ENCODE results near the gene TOMM22.

TOMM22 gene

GRCh38 chr22:38696606-38697424, 15.1 kb downstream of the TOMM22 start:
- DNase-seq (ENCODE audit: low read depth in 2 of 2): peak; percentile 17 to 35

DNA sequence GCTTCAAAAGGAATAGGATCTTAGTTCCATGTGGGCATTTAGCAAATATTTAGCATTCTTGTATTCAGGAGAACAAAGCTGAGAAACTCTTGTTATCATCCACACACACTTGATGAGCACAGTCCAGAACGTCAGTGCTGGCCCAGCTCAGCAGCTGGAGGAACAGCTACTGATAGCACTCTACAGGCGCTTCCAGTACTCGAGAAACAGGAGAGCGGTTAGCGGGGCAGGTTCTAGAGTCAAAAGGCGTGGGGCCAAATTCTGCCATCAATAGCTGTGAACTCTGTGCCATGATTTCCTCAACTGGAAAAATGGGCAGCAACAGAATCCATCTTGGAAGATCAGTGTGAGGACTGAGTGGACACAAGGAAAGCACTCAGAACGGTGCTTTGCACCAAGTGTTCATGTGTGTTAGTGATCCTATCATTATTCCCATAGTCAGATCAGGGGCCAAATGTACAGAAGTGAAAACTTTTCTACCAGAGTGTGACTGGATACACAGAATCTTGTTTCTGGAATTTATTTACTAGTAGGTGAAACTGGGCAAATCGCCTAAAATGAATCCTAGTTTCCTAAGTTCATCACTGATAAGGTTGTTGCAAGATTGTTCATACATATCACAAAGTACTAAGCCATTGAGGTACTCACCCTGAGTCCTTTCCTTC, 15.8 kb downstream of the TOMM22 start:
- no peak for DNase-seq (ENCODE audit: low read depth in 2 of 2)

GRCh38 chr22:38698407-38699094, 16.8 kb downstream of the TOMM22 start:
- DNase-seq (ENCODE audit: low read depth in 2 of 2): no peak

DNA sequence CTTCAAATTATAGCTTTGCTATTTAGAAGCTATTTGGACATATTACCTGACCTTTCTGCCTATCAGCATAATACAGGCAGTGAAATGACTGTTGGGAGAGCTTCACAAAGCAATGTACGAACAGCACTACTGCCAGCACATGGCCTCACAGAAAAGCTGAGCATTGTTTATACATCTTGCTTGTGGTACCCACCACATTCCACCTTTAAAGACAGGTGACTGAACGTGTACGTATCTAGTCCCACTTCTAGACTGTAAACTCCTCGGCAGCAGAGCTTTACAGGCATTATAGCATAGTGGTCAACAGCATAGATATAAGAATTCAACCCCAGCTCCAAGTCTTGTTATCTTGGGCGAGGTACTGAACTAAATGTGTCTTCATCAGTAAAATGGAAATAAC, 17.4 kb downstream of the TOMM22 start:
- no peak for DNase-seq (ENCODE audit: low read depth in 2 of 2)

- DNase-seq (ENCODE audit: low read depth in 2 of 2): no peak
Measured at GRCh38 chr22:38699784-38700183, 18.0 kb downstream of the TOMM22 start.

GRCh38 chr22:38700270-38700788, 18.6 kb downstream of the TOMM22 start:
- DNase-seq (ENCODE audit: low read depth in 2 of 2): peak in 1 of 2 experiments; percentile 40

DNA sequence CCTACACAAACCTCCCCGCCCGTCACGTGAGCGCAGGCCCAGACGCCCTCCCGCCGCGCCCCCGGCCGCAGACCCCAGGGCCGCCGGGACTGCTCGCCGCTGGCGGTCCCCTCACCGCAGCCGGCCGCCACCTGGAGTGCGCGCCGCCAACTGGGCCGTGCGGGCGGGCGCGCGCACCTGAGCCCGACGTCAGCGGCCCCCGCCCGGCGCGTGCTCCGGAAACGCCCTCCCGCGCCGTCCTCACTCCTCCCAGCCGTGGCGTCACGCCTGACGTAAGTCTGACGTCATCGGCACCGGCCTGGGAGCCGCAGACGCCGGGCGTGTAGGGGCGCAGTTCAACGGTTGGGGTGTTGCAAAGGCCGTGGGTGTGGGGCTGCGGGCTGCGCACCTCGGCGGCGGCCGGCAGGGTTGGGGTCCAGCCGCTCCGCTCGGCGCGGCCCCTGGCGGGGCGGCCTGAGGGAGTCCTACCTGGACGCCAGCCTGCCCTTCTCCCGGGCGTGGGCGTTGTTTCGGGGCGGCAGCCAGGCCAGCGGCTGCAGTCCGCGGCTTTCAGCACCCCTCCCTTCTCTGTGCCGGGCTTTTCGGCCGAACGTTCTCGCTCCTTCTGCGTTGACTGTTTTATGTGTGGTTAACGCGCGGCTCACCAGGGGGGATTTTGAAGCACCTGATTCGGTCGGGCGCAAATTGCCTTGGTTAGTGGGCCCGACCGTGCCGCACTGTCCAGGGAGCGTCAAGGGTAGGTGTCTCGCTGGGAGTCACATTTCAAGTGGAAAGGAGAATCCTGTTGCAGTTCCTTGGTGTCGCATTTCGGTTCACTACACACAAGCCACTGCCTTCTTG, 19.3 kb downstream of the TOMM22 start, which contains the start of gene JOSD1:
Gene JOSD1 (minus strand): TSS at position 155 of the 840 bp plus-strand sequence. CDS start 956 bp downstream, outside the sequence.
- peak; percentile 95 to 97 for DNase-seq (ENCODE audit: low read depth in 2 of 2)

GRCh38 chr22:38704654-38705234, 23.0 kb downstream of the TOMM22 start:
- no peak for DNase-seq (ENCODE audit: low read depth in 2 of 2)

DNA sequence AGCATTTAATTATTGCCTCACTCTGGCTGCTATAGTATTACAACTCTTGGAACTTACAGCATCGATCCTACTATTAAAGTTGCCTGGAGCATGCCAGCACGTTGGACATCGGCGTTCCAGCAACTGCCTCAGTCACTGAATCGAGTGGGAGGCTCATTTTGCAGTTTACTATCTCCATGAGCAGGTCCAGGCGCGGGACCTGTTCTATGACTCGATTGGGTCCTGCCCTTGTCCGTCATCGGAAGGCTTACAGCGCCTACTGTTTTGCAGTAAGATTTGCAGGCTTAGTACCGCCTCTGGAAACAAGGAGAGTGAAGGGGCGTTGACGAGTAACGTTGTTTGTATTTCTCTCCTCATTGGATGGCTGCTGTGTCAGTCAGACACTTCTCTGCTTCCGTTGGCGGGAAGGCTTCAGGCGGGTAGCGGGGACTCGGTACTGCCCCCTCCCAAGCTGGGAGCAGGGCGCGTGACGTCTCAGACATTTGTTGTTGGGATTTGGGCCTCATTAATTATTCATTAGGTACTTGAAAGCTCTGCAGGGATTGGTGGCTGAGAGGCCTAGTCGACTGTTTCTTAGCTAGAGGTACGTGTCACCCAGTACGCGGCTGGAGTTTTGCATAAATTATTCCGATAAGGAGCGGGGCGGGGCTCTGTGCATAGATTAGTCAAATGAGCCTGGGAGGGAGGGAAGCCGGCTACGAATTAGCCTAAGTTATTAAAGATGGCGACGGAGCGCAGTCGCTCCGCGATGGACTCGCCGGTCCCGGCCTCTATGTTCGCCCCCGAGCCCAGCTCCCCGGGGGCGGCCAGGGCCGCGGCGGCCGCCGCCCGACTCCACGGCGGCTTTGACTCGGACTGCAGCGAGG, 23.7 kb downstream of the TOMM22 start, which contains the start of gene GTPBP1:
Gene GTPBP1 (plus strand): TSS at position 710 of the 866 bp plus-strand sequence. CDS start 12 bp downstream, at position 722.
- peak; percentile 91 to 93 for DNase-seq (ENCODE audit: low read depth in 2 of 2)

DNA sequence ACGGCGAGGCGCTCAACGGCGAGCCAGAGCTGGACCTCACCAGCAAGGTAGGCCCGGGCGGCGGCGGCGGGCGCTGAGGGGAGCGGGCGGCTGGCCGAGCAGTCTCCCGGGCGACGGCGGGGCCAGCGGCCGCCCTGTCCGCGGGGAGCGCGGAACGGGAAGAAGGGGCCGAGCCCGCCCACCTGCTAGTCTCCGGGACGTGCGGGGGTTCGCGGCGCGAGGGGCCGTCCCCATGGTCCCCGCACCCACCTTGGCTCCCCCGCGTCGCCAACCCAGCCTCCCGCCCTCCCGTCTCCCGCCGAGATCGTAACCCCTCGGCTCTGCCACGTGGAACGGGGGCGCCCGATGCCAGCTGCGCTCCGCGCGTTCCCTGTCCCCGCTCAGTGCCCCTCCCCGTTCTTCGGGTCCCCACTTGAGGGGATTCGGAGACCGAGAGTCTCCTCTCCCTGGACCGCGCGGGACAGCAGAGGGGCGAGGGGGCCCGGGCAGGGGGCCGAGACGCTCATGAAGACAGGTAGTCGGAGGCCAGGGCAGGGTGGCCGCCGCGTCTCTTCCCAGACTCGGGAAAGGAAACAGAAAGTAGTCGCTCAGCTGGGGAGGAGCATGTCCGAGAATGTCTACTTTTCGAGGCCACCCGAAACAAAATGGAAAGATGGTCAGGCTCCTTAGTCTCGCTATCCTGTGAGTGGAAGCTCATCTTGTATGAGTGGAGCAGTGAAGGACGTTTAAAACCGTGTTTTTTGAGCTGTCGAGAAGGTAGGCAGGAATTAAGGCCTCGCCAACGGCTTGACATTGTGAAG, 24.5 kb downstream of the TOMM22 start:
- DNase-seq (ENCODE audit: low read depth in 2 of 2): peak in 1 of 2 experiments; percentile 17

GRCh38 chr22:38706901-38707195, 25.1 kb downstream of the TOMM22 start:
- no peak for DNase-seq (ENCODE audit: low read depth in 2 of 2)

GRCh38 chr22:38707346-38707745, 25.6 kb downstream of the TOMM22 start:
- DNase-seq (ENCODE audit: low read depth in 2 of 2): no peak

- DNase-seq (ENCODE audit: low read depth in 2 of 2): no peak
Measured at GRCh38 chr22:38707984-38708383, 26.2 kb downstream of the TOMM22 start.

DNA sequence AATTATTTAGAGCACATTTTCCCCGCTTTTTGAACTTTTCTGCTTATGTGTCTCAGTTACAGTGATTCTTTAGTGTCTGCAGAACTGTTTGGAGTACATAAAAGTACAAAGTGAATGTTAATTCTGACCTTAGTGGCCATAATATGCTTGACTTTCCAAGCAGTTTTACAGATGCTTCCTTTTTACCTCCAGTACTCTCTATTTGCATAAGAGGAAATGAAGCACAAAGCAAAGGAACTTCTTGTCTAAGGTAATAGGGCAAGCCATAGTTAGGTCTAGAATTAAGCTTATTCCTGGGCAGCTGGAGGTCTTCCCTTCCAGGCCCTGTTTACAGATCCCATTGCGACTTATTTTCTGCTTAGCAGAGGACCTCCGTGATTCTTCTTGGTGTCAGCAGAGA, 27.5 kb downstream of the TOMM22 start:
- DNase-seq (ENCODE audit: low read depth in 2 of 2): no peak

- no peak for DNase-seq (ENCODE audit: low read depth in 2 of 2)
Measured at GRCh38 chr22:38710351-38710750, 28.6 kb downstream of the TOMM22 start.

GRCh38 chr22:38710866-38711265, 29.1 kb downstream of the TOMM22 start:
- DNase-seq (ENCODE audit: low read depth in 2 of 2): no peak

DNA sequence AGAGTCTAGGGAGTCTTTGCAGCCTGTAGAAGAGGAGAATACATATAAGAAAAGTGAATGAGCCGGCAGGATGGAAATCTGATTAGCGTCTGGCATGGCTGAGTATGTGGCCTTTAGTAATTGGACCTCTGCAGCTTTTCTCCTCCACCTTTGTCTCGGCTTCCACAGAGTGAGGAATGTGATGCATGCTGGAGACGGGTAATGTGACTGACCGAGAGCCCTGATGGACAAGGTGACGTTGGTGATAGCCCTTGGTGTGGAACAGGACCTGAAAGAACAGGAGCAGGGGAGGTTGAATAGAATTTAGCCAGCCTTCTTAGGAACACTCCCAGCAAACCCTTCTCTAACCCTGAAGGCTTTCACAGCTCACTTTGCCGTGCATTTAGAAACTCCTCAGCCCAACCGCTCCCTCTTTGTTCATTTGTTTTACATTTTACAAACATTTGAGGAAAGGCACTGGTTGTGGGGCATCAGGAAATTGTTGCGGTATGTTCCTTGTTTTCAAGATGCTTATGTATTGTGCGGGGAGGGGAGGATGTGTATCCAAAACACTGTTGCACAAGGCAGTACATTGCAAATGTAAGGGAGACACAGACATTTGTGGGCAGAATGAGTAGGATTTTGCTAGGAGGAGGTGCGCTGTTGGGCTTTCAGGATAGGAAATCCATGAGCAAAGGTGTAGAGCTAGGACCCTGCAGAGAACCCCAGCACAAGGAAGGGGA, 30.9 kb downstream of the TOMM22 start:
- DNase-seq (ENCODE audit: low read depth in 2 of 2): no peak

DNA sequence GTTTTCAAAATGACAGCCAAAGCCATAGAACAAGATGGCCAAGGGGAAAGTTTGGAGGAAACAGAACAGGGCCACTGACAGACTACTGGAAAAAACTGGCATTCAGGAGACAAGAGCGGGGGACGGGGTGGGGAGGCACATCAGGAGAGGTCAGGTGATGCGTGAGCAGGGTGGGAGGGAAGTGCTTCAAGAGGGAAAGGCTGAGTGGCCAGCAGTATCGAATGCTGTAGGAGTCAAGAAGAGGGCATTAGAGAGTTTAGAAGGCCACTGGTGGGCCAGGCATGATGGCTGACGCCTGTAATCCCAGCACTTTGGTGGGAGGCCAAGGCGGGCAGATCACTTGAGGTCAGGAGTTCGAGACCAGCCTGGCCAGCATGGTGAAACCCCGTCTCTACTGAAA, 32.2 kb downstream of the TOMM22 start:
- no peak for DNase-seq (ENCODE audit: low read depth in 2 of 2)

All from stimulated activated CD4-positive, alpha-beta T cell treated with anti-CD3 and anti-CD28 coated beads, Interleukin-12 subunit alpha, Interleukin-12 subunit beta, amount 100 ng/mL, for 24 hours (primary cell).